G401 (cell line): ENCODE results near the gene TRIM38. TPM values are rescaled to one million over a fixed set of nuclear protein-coding genes. Genes with fewer than 3 reads are reported as not detected.
A peak's percentile ranks its signal among the peaks of the same experiment; 100 is the strongest.
"Not testable (repeated sequence)": the region's sequence is repeated elsewhere in the genome, so short reads cannot be mapped to it uniquely, and the experiment has no call there.

Experiments used
- DNase-seq: peaks from one replicate; pipeline ENCODE4 v3.0.0-alpha.2; 2015; ENCODE audit warnings: low spot score
- in situ Hi-C: cut with HindIII; loops from 2 replicates; pipeline ENCODE4 v1.10.0; 2016; ENCODE audit warnings: low sequenced_read_pairs, mixed read lengths
- total RNA-seq: library from RNA; depleted of rRNA; stranded (reverse); fragments of >200 nt; shearing (Covaris generic); gene quantifications from 2 replicates; pipeline ENCODE4 v1.2.3, GENCODE V29; 2014

The TRIM38 gene
- total RNA-seq, 1 experiment from 2014 or later, result 0.03 TPM

GRCh38 chr6:25997921-25998320, 35.3 kb downstream of the TRIM38 start:
- in situ Hi-C loops, result no loop called here
- no peak for DNase-seq

- no peak for DNase-seq
- in situ Hi-C loops, result no loop called here
These were observed 35.8 kb downstream of the TRIM38 start for GRCh38 chr6:25998379-25998778.

- DNase-seq, in situ Hi-C loops: not testable (repeated sequence)
These were observed 36.6 kb downstream of the TRIM38 start for GRCh38 chr6:25999225-25999624.

- in situ Hi-C loops, result no loop called here
- DNase-seq, result no peak
These were observed 38.0 kb downstream of the TRIM38 start for GRCh38 chr6:26000366-26001144.

DNA sequence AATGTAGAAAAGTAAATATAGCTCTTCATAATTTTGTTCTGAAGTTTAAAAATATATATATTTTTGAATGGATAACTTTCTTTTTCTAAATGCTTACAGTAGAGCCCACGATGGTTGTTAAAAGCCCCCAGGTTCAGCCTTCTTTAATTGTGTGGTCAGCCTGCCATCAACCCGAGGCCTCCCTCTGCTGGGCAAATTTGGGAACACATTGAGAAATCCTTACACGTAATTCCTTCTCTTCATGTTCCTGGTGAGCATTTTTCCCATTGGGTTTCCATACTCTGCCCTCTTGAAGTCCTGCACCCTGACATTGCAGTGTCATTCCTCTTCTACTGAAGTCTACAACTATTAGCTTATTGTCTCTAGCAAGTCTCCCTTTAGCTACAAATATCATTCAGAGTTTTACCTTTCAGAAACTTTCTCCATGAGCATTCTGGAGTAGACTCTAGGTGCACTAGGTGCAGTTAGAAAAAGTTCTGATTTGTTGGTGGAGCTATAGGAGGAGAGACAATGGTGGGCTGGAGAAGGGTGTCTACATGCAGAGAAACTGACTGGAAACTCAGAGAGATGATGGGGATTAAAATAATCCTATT, 40.6 kb downstream of the TRIM38 start:
- in situ Hi-C loops, result no loop called here
- peak; percentile 61 for DNase-seq

DNA sequence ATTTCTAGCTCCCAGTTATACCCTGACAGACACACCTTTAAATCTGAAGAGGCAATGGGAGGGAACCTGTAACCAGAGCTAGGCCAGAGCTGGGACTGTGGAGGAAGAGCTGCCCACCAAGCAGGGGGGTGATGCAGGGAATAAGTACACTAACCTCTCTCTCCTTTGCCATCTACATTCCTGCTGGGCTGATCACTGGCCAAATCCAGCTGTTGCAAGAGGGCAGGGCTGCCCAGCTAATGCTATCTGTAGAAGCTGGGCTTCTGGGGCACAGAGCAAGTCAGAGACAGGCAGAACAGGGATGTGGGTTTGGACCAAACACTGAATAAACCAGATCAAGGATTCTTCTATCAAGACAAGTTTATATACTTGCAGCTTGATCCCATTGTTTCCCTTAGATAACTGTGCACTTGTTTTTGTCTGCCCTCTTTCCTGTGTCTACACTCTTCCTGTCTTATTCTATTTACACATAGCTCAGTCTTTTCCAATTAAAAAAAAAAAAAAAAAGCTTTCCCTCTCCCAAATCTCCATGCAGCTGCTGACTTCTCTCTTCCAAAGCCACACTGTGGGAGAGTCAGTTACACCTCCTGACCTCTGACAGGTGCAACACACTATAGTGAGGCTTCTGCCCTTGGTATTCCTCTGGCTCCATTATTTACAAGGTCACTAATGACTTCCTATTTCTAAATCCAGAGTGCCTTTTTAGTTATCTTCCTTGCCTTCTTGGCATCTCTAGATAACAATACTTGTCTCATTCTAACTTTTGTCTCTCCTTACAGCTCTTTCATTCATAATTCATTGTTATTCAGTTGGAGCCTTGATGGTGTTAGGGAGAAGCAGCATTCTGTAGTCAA, 43.7 kb downstream of the TRIM38 start:
- no peak for DNase-seq
- in situ Hi-C loops, result no loop called here

GRCh38 chr6:26006940-26007305, 44.3 kb downstream of the TRIM38 start:
- DNase-seq, in situ Hi-C loops: not testable (repeated sequence)

DNA sequence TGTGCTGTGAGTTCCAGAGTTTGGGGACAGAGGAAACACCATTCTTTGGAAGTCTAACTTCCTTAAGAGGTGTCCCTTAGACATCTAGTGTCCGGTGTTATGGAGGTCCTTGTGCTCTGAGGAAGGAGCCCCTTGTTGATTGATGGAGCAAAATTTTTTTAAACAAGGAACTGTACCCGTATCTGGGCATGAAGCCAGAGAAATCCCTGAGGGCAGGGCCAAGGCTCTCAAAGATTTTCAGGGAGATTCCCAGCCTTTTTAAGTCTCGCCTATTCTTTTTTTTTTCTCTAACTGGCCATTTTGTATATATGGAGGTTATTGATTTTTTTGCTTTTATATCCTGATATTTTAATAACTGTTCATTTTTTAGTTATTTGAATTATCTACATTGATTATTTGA, 45.9 kb downstream of the TRIM38 start:
- DNase-seq, result no peak
- in situ Hi-C loops, result no loop called here

- no peak for DNase-seq
- in situ Hi-C loops, result no loop called here
These were observed 47.2 kb downstream of the TRIM38 start for GRCh38 chr6:26009817-26010216.

- no peak for DNase-seq
- in situ Hi-C loops, result no loop called here
These were observed 49.5 kb downstream of the TRIM38 start for GRCh38 chr6:26012061-26012460.

GRCh38 chr6:26014386-26014785, 51.8 kb downstream of the TRIM38 start:
- in situ Hi-C loops, DNase-seq: not testable (repeated sequence)

- in situ Hi-C loops, result no loop called here
- no peak for DNase-seq
These were observed 53.8 kb downstream of the TRIM38 start for GRCh38 chr6:26016245-26016962.

GRCh38 chr6:26016963-26017631, 54.5 kb downstream of the TRIM38 start:
- DNase-seq, result peak; percentile 47
- in situ Hi-C loops, result no loop called here

GRCh38 chr6:26017632-26017966, 55.0 kb downstream of the TRIM38 start:
- in situ Hi-C loops, result no loop called here
- DNase-seq, result no peak

GRCh38 chr6:26019261-26019830, 56.7 kb downstream of the TRIM38 start:
- in situ Hi-C loops, result no loop called here
- no peak for DNase-seq

- in situ Hi-C loops, result no loop called here
These were observed 57.3 kb downstream of the TRIM38 start for GRCh38 chr6:26019967-26020328.

GRCh38 chr6:26020329-26021000, 57.9 kb downstream of the TRIM38 start:
- in situ Hi-C loops, result no loop called here
- peak; percentile 94 for DNase-seq

More at GRCh38 chr6:26019967-26020328, 57.3 kb downstream of the TRIM38 start:
- DNase-seq, result no peak

DNA sequence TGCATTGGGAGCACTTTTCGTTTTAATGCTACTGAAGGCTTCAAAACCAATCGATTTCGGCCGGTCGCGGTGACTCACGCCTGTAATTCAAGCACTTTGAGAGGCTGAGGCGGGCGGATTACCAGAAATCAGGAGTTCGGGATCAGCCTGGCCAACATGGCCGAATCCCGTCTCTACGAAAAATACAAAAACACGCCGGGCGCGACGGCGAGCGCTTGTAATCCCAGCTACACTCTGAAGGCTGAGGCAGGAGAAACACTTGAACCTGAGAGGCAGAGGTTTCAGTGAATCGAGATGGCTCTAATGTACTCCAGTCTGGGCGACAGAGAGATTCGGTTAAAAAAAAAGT, 58.4 kb downstream of the TRIM38 start:
- in situ Hi-C loops, result no loop called here
- no peak for DNase-seq
